ENCODE data around the gene UGT3A1. TPM values are rescaled to one million over a fixed set of nuclear protein-coding genes. Genes with fewer than 3 reads are reported as not detected.

Gene UGT3A1, protein sequence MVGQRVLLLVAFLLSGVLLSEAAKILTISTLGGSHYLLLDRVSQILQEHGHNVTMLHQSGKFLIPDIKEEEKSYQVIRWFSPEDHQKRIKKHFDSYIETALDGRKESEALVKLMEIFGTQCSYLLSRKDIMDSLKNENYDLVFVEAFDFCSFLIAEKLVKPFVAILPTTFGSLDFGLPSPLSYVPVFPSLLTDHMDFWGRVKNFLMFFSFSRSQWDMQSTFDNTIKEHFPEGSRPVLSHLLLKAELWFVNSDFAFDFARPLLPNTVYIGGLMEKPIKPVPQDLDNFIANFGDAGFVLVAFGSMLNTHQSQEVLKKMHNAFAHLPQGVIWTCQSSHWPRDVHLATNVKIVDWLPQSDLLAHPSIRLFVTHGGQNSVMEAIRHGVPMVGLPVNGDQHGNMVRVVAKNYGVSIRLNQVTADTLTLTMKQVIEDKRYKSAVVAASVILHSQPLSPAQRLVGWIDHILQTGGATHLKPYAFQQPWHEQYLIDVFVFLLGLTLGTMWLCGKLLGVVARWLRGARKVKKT
- total RNA-seq, result not detected

DNA sequence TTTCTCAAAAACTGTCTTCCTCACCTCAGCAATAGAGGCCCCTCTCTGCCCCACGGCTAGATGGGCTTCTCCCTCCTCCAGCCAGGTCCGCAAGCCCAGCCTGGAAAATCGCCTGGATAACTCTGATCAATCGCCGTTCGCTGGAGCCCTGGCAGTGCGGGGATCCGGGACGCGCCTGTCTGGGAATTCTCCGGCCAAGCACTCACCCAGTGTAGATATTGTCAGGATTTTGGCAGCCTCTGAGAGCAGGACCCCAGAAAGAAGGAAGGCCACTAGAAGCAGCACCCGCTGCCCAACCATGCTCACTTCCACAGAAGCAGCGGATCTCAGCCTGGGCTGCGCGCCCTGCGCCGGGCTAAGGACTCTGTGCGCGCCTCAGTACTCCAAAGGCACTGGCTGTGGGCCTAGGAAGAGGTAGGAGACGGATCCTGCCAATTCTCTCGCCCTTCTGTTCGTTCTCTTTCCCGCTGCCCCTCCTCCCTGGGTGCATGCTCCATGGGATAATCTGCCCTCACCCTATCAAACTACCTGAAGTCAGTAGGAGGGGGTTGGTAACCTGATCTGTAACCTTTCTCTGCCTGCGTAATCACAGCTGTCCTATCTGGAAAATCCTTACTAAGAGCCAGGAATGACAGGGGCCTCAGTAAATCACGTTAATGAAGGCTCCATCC, at the start of gene UGT3A1:
Gene UGT3A1 (minus strand): TSS at position 450 of the 671 bp plus-strand sequence. CDS start 150 bp downstream, at position 300.

DNA sequence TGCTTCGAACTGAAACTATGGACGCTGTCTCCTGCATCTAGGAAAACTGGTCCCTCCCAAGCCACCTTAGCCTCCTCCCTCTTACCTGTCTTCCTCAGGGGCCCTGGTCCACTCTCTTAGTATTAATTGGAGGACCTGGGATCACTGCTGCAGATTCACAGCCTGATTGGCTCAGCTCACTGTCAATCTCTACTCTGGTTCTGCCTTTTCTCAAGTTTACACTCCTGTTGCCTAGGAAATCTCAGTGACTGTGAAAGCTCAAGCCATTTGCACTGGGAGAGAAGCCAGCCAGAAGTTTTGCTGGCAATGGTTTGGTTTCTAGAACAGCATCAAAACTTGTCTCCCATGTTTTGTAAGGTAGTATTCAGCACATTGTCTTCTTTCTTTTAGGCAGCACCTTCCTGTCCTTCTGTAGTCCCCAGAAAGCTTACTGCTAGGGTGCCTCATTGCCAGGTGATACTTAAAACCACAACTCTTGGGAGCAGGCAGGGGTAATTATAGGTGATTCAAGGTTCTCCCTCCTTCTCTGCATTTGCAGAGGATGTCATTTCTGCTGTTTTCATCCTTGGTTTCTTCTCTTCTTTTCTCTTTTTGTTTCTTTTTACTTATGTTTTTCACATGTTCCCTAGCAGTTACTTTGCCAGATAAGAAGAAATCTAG, 52.5 kb downstream of the UGT3A1 start, which contains the start of gene CAPSL:
Gene CAPSL (minus strand): TSS at position 55 of the 660 bp plus-strand sequence. CDS start 17,502 bp downstream, outside the sequence.

Other genes with a start within 250 kb of the UGT3A1 start
- gene IL7R, start 134.5 kb downstream of the UGT3A1 start, total RNA-seq, result 100 to 1,000 TPM; 371 to 383 TPM
- not detected for gene CAPSL, start 52.8 kb downstream of the UGT3A1 start, total RNA-seq
- not detected for gene UGT3A2, start 75.5 kb upstream of the UGT3A1 start, total RNA-seq
- gene LMBRD2, start 160.5 kb upstream of the UGT3A1 start, total RNA-seq, result 10 to 100 TPM; 14.2 TPM
- gene SKP2, start 160.7 kb upstream of the UGT3A1 start, total RNA-seq, result 10 to 100 TPM; 30.5 to 31.7 TPM